GM12872 (cell line): Measurements from ENCODE around the gene ENOX1.

Experiments
- CTCF ChIP-seq: IDR thresholded peaks from 3 replicates; pipeline ENCODE4 v1.5.1; 2011; ENCODE audit warnings: low read depth, mild to moderate bottlenecking, low read length, moderate library complexity; ENCODE audit not compliant: insufficient read depth

ENOX1 gene

DNA sequence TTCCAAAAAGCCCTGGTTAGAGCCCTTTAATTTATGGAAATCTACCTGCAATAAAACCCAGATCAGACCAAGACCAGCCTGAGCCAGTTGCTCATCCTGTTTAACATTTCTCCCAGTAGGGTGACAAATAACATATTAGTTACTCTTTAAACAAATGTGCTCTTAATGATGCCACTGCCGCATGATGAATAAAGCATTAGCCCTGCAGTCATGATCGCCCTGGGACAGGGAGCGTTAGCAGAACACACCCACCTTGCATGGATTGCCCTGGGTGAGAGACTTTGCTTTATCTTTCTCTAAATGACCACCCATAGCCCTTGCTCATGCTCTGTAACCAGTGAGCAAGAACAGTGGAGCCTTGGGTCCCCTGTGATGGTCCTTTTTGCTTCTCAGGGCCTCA lies 362.4 kb downstream of the ENOX1 start:
- TF ChIP-seq CTCF = no peak

GRCh38 chr13:43422116-43422515 lies 364.7 kb downstream of the ENOX1 start:
- TF ChIP-seq CTCF = no peak

- no peak for TF ChIP-seq CTCF
These were observed 372.7 kb downstream of the ENOX1 start for GRCh38 chr13:43414111-43414510.

DNA sequence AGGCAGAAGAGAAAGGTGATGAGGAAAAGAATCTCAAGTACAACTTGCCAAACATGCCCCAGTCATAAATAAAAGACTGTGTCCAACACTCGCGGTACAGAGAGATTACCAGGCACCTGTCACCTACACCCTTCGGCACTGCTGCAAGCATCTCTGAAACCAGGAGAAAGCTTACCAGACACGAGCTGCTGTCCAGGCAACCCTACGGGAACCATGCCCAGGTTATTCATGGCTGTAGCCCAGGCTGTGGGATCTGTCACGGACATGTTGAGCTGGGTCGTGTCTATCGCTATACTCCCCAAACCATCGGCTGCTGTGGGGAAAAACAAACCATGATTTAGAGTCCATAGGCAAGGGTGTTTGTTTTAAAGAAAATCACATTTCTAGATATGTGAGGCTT lies 375.0 kb downstream of the ENOX1 start:
- no peak for TF ChIP-seq CTCF

- no peak for TF ChIP-seq CTCF
These were observed 375.6 kb downstream of the ENOX1 start for GRCh38 chr13:43411211-43411610.

DNA sequence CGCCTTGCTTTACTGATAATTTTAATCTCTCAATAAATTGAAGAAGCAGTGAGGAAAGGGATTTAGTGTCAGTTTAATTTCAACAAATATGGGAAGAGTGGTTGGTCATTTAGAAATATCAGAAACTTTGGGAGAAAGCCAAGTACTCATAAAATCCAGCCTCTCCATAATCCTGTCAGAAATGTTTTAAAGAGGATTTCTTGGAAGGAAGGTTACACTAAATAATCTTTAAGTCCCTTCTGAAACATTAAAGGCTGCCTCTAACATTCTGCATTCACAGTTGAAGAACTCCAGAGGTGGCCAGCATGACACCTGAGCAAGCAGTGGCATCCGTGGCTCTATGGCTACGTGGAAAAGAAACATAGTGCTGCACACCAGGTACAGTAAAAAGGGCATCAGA lies 378.5 kb downstream of the ENOX1 start:
- TF ChIP-seq CTCF = no peak

DNA sequence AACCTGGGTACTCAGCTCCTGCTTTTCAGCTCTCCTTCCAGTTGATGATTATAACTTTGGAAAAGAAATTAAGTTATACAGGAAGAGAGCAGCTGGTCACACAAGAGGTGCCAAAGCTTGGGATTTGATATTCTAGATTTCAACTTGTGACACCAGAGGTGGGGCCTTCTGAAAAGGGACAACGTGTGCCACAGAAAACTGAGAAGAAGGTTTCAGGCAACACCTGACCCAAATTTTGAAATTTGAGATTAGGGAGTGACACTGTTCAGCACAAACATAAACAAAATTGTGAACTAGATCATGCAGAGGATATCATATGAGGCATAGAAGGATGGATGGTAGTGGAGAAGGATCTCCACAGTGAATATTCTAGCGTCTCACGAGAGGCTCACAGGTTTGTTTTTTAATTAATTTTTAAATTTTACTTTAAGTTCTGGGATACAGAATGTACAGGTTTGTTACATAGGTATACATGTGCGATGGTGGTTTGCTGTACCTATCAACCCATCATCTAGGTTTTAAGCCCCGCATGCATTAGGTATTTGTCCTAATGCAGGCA lies 379.7 kb downstream of the ENOX1 start:
- TF ChIP-seq CTCF = no peak
